Endothelial cell of umbilical vein (primary cell): ENCODE measurements around the gene MTCH1. TPM values are rescaled to one million over a fixed set of nuclear protein-coding genes. Genes with fewer than 3 reads are reported as not detected.

Experiments
- BruUV-seq: library from RNA; stranded (reverse); fragments of 400-500 nt; replicated peaks from 2 replicates; lab custom pipeline; 2021; lab: Mats Ljungman, UMichigan
- CTCF ChIA-PET: fragments of 300-600, 350-600 bp; sonication (Branson Sonifier 250); formaldehyde crosslinking; loops from one replicate; lab custom pipeline; 2021; ENCODE audit warnings: antibody characterized with exemption, inconsistent platforms; lab: Charles Lee
- POLR2A ChIA-PET: fragments of 300-600, 350-600 bp; sonication (Branson Sonifier 250); formaldehyde crosslinking; loops from one replicate; lab custom pipeline; 2021; ENCODE audit warnings: antibody characterized with exemption, inconsistent platforms; lab: Charles Lee
- DNase-seq: peaks from one replicate; pipeline ENCODE4 v3.0.0-alpha.2; 2011; ENCODE audit warnings: low read depth, low spot score
- FAIRE-seq: peaks from 2 replicates; lab custom pipeline; 2011; peaks lifted over from hg19 to GRCh38; lab: Jason Lieb, UNC
- H2AFZ ChIP-seq: 2 replicates; pipeline ENCODE4 v1.6.0; 2012; ENCODE audit warnings: low read depth, low read length, control low read depth, inconsistent platforms
- H3K27ac ChIP-seq: 2 replicates; pipeline ENCODE4 v1.5.1; 2011; ENCODE audit warnings: low read depth, mild to moderate bottlenecking, control low read depth, low read length, moderate library complexity; ENCODE audit not compliant: insufficient read depth
- H3K27me3 ChIP-seq, 2 experiments: 2 replicates each; pipeline versions ENCODE4 v1.6.0 to v1.6.1; 2011; ENCODE audit warnings: low read length in 2 of 2, mixed read lengths in 1 of 2; ENCODE audit not compliant: control insufficient read depth in 2 of 2, insufficient read depth in 2 of 2
- H3K36me3 ChIP-seq, 2 experiments: 2 replicates in 1 of 2; 3 replicates in 1 of 2; pipeline ENCODE4 v1.5.1; 2011; ENCODE audit warnings: low read length in 2 of 2, mild to moderate bottlenecking in 1 of 2, moderate library complexity in 1 of 2; ENCODE audit not compliant: control insufficient read depth in 2 of 2, insufficient read depth in 2 of 2; ENCODE audit errors: extremely low read depth in 1 of 2
- H3K4me1 ChIP-seq: 3 replicates; pipeline ENCODE4 v1.5.1; 2011; ENCODE audit warnings: mild to moderate bottlenecking, low read length; ENCODE audit not compliant: control insufficient read depth, insufficient read depth; ENCODE audit errors: extremely low read depth
- H3K4me2 ChIP-seq: 2 replicates; pipeline ENCODE4 v1.6.1; 2011; ENCODE audit warnings: low read length, control low read depth, mixed read lengths; ENCODE audit not compliant: insufficient read depth
- H3K4me3 ChIP-seq, 3 experiments: fragments of 200-600 bp in 1 of 3; sonication (generic), shearing (Covaris generic) in 1 of 3; replicated peaks in 1 of 3; 2 replicates each; pipeline ENCODE4 v1.5.1; 2011 to 2016; ENCODE audit warnings: control low read depth in 3 of 3, low read length in 3 of 3, mild to moderate bottlenecking in 2 of 3, inconsistent platforms in 1 of 3, low read depth in 1 of 3, moderate library complexity in 1 of 3; ENCODE audit not compliant: insufficient read depth in 1 of 3
- H3K79me2 ChIP-seq: 2 replicates; pipeline ENCODE4 v1.6.0; 2012; ENCODE audit warnings: low read length, inconsistent platforms; ENCODE audit not compliant: control insufficient read depth, insufficient read depth
- H3K9ac ChIP-seq: replicated peaks from 2 replicates; pipeline ENCODE3; 2011; ENCODE audit warnings: low read length, control low read depth; ENCODE audit not compliant: insufficient read depth; ENCODE audit errors: extremely low read depth
- H3K9me1 ChIP-seq: replicated peaks from 3 replicates; pipeline ENCODE4 v1.6.0; 2011; ENCODE audit warnings: mild to moderate bottlenecking, low read length; ENCODE audit not compliant: control insufficient read depth, insufficient read depth; ENCODE audit errors: extremely low read depth
- H3K9me3 ChIP-seq: replicated peaks from 2 replicates; pipeline ENCODE4 v1.5.1; 2012; ENCODE audit warnings: low read length, inconsistent platforms; ENCODE audit not compliant: control insufficient read depth, insufficient read depth
- H4K20me1 ChIP-seq: replicated peaks from 2 replicates; pipeline ENCODE3; 2011; ENCODE audit warnings: mild to moderate bottlenecking, low read length; ENCODE audit not compliant: control insufficient read depth, insufficient read depth; ENCODE audit errors: extremely low read depth
- EZH2 ChIP-seq: IDR thresholded peaks from 2 replicates; pipeline ENCODE4 v1.6.1; 2012; ENCODE audit warnings: borderline replicate concordance, low read depth, mild to moderate bottlenecking, moderate library complexity, low read length, inconsistent platforms; ENCODE audit not compliant: severe bottlenecking
- FOS ChIP-seq: IDR thresholded peaks from 2 replicates; pipeline ENCODE4 v1.6.1; 2011; ENCODE audit warnings: mild to moderate bottlenecking, low read length, moderate library complexity, borderline replicate concordance; ENCODE audit not compliant: insufficient read depth
- GATA2 ChIP-seq: IDR thresholded peaks from 2 replicates; pipeline ENCODE4 v1.7.0; 2011; ENCODE audit warnings: low read depth, mild to moderate bottlenecking, moderate library complexity, mixed read lengths, low read length; ENCODE audit not compliant: insufficient read length, insufficient read depth
- JUN ChIP-seq: IDR thresholded peaks from 2 replicates; pipeline ENCODE4 v1.6.1; 2011; ENCODE audit warnings: borderline replicate concordance, low read depth; ENCODE audit not compliant: insufficient read length, insufficient read depth
- MYC ChIP-seq: IDR thresholded peaks from one replicate; pipeline ENCODE4 v1.6.1; 2011; ENCODE audit warnings: mild to moderate bottlenecking, low read depth, low read length
- dilution Hi-C: fragments of 300-500 bp; cut with MboI; formaldehyde crosslinking; loops from one replicate; pipeline ENCODE4 v1.15.0; 2019; ENCODE audit warnings: low sequenced_read_pairs; ENCODE audit not compliant: extremely low pct_ligation_motif_present
- intact Hi-C: fragments of 100-400 bp; cut with micrococcal nuclease; formaldehyde crosslinking; loops from one replicate; pipeline ENCODE4 v1.10.0; 2022
- polyA plus RNA-seq, 4 experiments: library from polyadenylated mRNA; depleted of rRNA in 3 of 4; stranded (reverse) in 3 of 4; unstranded in 1 of 4; fragments of >200 nt; gene quantifications; 2 replicates each; pipeline versions ENCODE4 v1.2.1 to v1.2.3, GENCODE V29; 2011 to 2012; ENCODE audit warnings: missing spikeins in 1 of 4
- total RNA-seq: library from RNA; stranded (reverse); gene quantifications from 2 replicates; pipeline ENCODE4 v1.2.3, GENCODE V29; 2021

The MTCH1 gene
- total and polyA plus RNA-seq, 2 donors (not counting 3 experiments of a cell fraction or from before 2014, with no cell fraction given), result 218 to 228 TPM

- no peak overlapping the region for H3K9ac ChIP-seq
- no peaks in the 10 kb centered on the region for H3K9me1 ChIP-seq
- H3K36me3 ChIP-seq, result peaks cover 2 to 7% of the 10 kb centered on the region in 2 experiments
- TF ChIP-seq JUN (no peak), GATA2 (no peak), EZH2 (no peak), MYC (no peak), FOS (no peak)
- no peak overlapping the region for H3K4me2 ChIP-seq
- H3K9me3 ChIP-seq, result no peaks in the 10 kb centered on the region
- H3K4me1 ChIP-seq, result peaks cover 2% of the 10 kb centered on the region
- no peak overlapping the region for H3K4me3 ChIP-seq
- BruUV-seq, result no TSS peak
- H3K27ac ChIP-seq, result no peak overlapping the region
- FAIRE-seq (no peak), DNase-seq (no peak)
- intact Hi-C loops, result no loop called here
- H3K79me2 ChIP-seq, result no peaks in the 10 kb centered on the region
- ChIA-PET POLR2A (no interaction called here), CTCF (interaction anchor here (1.0 to 2.7 kb wide), 4 partner anchors 14 to 76 kb away, joined by 3 to 11 read pairs (median 3); no protein-coding TSS in a partner anchor)
- dilution Hi-C loops, result no loop called here
- H3K27me3 ChIP-seq, result no peaks in the 10 kb centered on the region
- no peaks in the 10 kb centered on the region for H4K20me1 ChIP-seq
- no peak overlapping the region for H2AFZ ChIP-seq
These were observed 58.1 kb downstream of the MTCH1 start for GRCh38 chr6:36927691-36928546.
